Epithelial cell of proximal tubule (primary cell): ENCODE data around the gene NTN1. TPM values are rescaled to one million over a fixed set of nuclear protein-coding genes. Genes with fewer than 3 reads are reported as not detected.

Experiments used
- DNase-seq: peaks from one replicate; pipeline ENCODE4 v3.0.0-alpha.2; 2011; ENCODE audit warnings: low read depth
- H3K4me3 ChIP-seq: 2 replicates; pipeline ENCODE4 v1.5.1; 2011; ENCODE audit warnings: low read depth, mild to moderate bottlenecking, low read length
- CTCF ChIP-seq: conservative IDR thresholded peaks from 2 replicates; pipeline ENCODE4 v1.5.1; 2012; ENCODE audit warnings: low read depth, mild to moderate bottlenecking, low read length
- total RNA-seq: library from RNA; depleted of rRNA; stranded (reverse); fragments of >200 nt; gene quantifications from 2 replicates; pipeline ENCODE4 v1.2.3, GENCODE V29; 2015

NTN1 gene
- total RNA-seq, 1 donor from 2014 or later, result 1.3 TPM

- TF ChIP-seq CTCF, result no peak
- H3K4me3 ChIP-seq, result no peak overlapping the region
- DNase-seq, result no peak
Measured at GRCh38 chr17:9258115-9259015, 237.1 kb downstream of the NTN1 start.

- TF ChIP-seq CTCF, result no peak
- no peak overlapping the region for H3K4me3 ChIP-seq
- DNase-seq, result no peak
Measured at GRCh38 chr17:9259419-9259818, 238.1 kb downstream of the NTN1 start.

GRCh38 chr17:9261081-9262012, 240.0 kb downstream of the NTN1 start:
- TF ChIP-seq CTCF, result no peak

GRCh38 chr17:9266031-9266680, 244.8 kb downstream of the NTN1 start:
- H3K4me3 ChIP-seq, result no peak overlapping the region
- DNase-seq, result no peak
- TF ChIP-seq CTCF, result no peak

More at GRCh38 chr17:9261081-9262012, 240.0 kb downstream of the NTN1 start:
- no peak overlapping the region for H3K4me3 ChIP-seq
- no peak for DNase-seq

- DNase-seq, result no peak
- no peak for TF ChIP-seq CTCF
- H3K4me3 ChIP-seq, result no peak overlapping the region
Measured at GRCh38 chr17:9266697-9267117, 245.4 kb downstream of the NTN1 start.

GRCh38 chr17:9268546-9268945, 247.2 kb downstream of the NTN1 start:
- DNase-seq, result no peak
- H3K4me3 ChIP-seq, result no peak overlapping the region
- TF ChIP-seq CTCF, result no peak
